SK-N-SH treated with all-trans-retinoic acid at 6 μM for 48 hours (cell line): Measurements from ENCODE around the gene BCAR1.
A peak's percentile ranks its signal among the peaks of the same experiment; 100 is the strongest.

ENCODE experiments used
- ATAC-seq: fragments of 200-7000 bp; cut with Tn5 transposase; 3 replicates; pipeline ENCODE4 v1.9.1; 2020; ENCODE audit warnings: mild to moderate bottlenecking, moderate library complexity
- ARNTL ChIP-seq: fragments of 450-650 bp; formaldehyde crosslinking; IDR thresholded peaks from 2 replicates; pipeline ENCODE4 v1.5.0; 2020; ENCODE audit warnings: low read depth, mild to moderate bottlenecking, moderate library complexity, borderline replicate concordance
- BACH2 ChIP-seq: fragments of 250-450 bp; sonication (Bioruptor Pico); IDR thresholded peaks from 2 replicates; pipeline ENCODE4 v1.9.0; 2021; ENCODE audit warnings: mild to moderate bottlenecking, borderline replicate concordance
- CREB5 ChIP-seq: fragments of 250-450 bp; sonication (Bioruptor Pico); IDR thresholded peaks from 2 replicates; pipeline ENCODE4 v1.5.1; 2020; ENCODE audit warnings: low read depth, mild to moderate bottlenecking, moderate library complexity
- CSDC2 ChIP-seq: fragments of 250-450 bp; sonication (Bioruptor Pico); IDR thresholded peaks from 2 replicates; pipeline ENCODE4 v1.5.0; 2020; ENCODE audit warnings: mild to moderate bottlenecking, moderate library complexity
- CSRNP3 ChIP-seq: fragments of 250-450 bp; sonication (Bioruptor Pico); IDR thresholded peaks from 2 replicates; pipeline ENCODE4 v1.5.1; 2021; ENCODE audit warnings: mild to moderate bottlenecking, moderate library complexity
- ESRRG ChIP-seq: fragments of 250-450 bp; sonication (Bioruptor Pico); IDR thresholded peaks from 2 replicates; pipeline ENCODE4 v1.6.1; 2021; ENCODE audit warnings: mild to moderate bottlenecking
- GLIS3 ChIP-seq: fragments of 250-450 bp; sonication (Bioruptor Pico); IDR thresholded peaks from 2 replicates; pipeline ENCODE4 v1.5.0; 2020; ENCODE audit warnings: mild to moderate bottlenecking, moderate library complexity
- OSR1 ChIP-seq: fragments of 250-450 bp; sonication (Bioruptor Pico); IDR thresholded peaks from 2 replicates; pipeline ENCODE4 v1.8.0; 2022; ENCODE audit warnings: moderate library complexity, mild to moderate bottlenecking, inconsistent platforms
- PPARA ChIP-seq: fragments of 250-450 bp; sonication (Bioruptor Pico); IDR thresholded peaks from 2 replicates; pipeline ENCODE4 v1.5.0; 2020; ENCODE audit warnings: mild to moderate bottlenecking, borderline replicate concordance
- RARB ChIP-seq: fragments of 250-450 bp; sonication (Bioruptor Pico); IDR thresholded peaks from 2 replicates; pipeline ENCODE4 v1.8.0; 2021; ENCODE audit warnings: mild to moderate bottlenecking, moderate library complexity
- TCF4 ChIP-seq: fragments of 250-450 bp; sonication (Bioruptor Pico); IDR thresholded peaks from 2 replicates; pipeline ENCODE4 v1.8.0; 2021; ENCODE audit warnings: mild to moderate bottlenecking, moderate library complexity, borderline replicate concordance
- TOX ChIP-seq: fragments of 250-450 bp; sonication (Bioruptor Pico); IDR thresholded peaks from 2 replicates; pipeline ENCODE4 v1.8.0; 2021; ENCODE audit warnings: mild to moderate bottlenecking, moderate library complexity, borderline replicate concordance
- ZC3H10 ChIP-seq: fragments of 250-450 bp; sonication (Bioruptor Pico); IDR thresholded peaks from 2 replicates; pipeline ENCODE4 v1.5.1; 2021; ENCODE audit warnings: mild to moderate bottlenecking, moderate library complexity
- ZFP3 ChIP-seq: fragments of 250-450 bp; sonication (Bioruptor Pico); IDR thresholded peaks from 2 replicates; pipeline ENCODE4 v1.5.0; 2020; ENCODE audit warnings: mild to moderate bottlenecking, moderate library complexity
- ZFP30 ChIP-seq: fragments of 450-650 bp; formaldehyde crosslinking; IDR thresholded peaks from 2 replicates; pipeline ENCODE4 v1.5.0; 2022; ENCODE audit warnings: mild to moderate bottlenecking, moderate library complexity
- ZNF565 ChIP-seq: fragments of 450-650 bp; formaldehyde crosslinking; conservative IDR thresholded peaks from 2 replicates; pipeline ENCODE4 v1.5.0; 2020; ENCODE audit warnings: low read depth, mild to moderate bottlenecking, moderate library complexity
- ZNF70 ChIP-seq: fragments of 450-650 bp; formaldehyde crosslinking; IDR thresholded peaks from 2 replicates; pipeline ENCODE4 v1.5.0; 2020; ENCODE audit warnings: mild to moderate bottlenecking, moderate library complexity
- ZNF8 ChIP-seq: fragments of 450-650 bp; formaldehyde crosslinking; IDR thresholded peaks from 2 replicates; pipeline ENCODE4 v1.5.0; 2020; ENCODE audit warnings: mild to moderate bottlenecking, moderate library complexity
- TF ChIP-seq, protein P1 (sequence below): fragments of 250-450 bp; sonication (Bioruptor Pico); IDR thresholded peaks from 2 replicates; pipeline ENCODE4 v1.8.0; 2020; ENCODE audit warnings: mild to moderate bottlenecking, moderate library complexity, borderline replicate concordance
- TF ChIP-seq, protein P2 (sequence below): fragments of 250-450 bp; sonication (Bioruptor Pico); IDR thresholded peaks from 2 replicates; pipeline ENCODE4 v1.8.0; 2021; ENCODE audit warnings: low read depth, mild to moderate bottlenecking, moderate library complexity, borderline replicate concordance
- TF ChIP-seq, protein P3 (sequence below): fragments of 250-450 bp; sonication (Bioruptor Pico); IDR thresholded peaks from 2 replicates; pipeline ENCODE4 v1.5.0; 2020; ENCODE audit warnings: mild to moderate bottlenecking, moderate library complexity

BCAR1 gene

DNA sequence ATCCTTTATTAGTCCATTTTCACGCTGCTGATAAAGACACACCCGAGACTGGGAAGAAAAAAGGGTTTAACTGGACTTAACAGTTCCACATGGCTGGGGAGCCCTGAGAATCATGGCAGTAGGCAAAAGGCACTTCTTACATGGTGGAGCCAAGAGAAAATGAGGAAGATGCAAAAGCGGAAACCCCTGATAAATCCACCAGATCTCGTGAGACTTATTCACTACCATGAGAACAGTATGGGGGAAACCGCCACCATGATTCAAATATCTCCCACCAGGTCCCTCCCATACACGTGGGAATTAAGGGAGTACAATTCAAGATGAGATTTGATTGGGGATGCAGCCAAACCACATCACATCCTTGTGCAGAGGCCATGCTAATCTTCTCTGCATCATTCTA is 35.0 kb upstream of the BCAR1 start:
- TF ChIP-seq, protein P1, sequence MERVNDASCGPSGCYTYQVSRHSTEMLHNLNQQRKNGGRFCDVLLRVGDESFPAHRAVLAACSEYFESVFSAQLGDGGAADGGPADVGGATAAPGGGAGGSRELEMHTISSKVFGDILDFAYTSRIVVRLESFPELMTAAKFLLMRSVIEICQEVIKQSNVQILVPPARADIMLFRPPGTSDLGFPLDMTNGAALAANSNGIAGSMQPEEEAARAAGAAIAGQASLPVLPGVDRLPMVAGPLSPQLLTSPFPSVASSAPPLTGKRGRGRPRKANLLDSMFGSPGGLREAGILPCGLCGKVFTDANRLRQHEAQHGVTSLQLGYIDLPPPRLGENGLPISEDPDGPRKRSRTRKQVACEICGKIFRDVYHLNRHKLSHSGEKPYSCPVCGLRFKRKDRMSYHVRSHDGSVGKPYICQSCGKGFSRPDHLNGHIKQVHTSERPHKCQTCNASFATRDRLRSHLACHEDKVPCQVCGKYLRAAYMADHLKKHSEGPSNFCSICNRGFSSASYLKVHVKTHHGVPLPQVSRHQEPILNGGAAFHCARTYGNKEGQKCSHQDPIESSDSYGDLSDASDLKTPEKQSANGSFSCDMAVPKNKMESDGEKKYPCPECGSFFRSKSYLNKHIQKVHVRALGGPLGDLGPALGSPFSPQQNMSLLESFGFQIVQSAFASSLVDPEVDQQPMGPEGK: no peak
- TF ChIP-seq ARNTL (CRISPR knock-in tag) (no peak), OSR1 (CRISPR knock-in tag) (no peak), GLIS3 (CRISPR knock-in tag) (no peak), CREB5 (CRISPR knock-in tag) (no peak), BACH2 (no peak)
- TF ChIP-seq, all 23 proteins: peak for 0
- no peak for ATAC-seq

GRCh38 chr16:75282466-75283281 is 31.2 kb upstream of the BCAR1 start:
- TF ChIP-seq CREB5 (CRISPR knock-in tag) (no peak), CSDC2 (CRISPR knock-in tag) (no peak), ZC3H10 (CRISPR knock-in tag) (no peak), CSRNP3 (CRISPR knock-in tag) (no peak), ZNF565 (no peak), RARB (CRISPR knock-in tag) (no peak), TCF4 (CRISPR knock-in tag) (no peak)
- TF ChIP-seq, protein P1: no peak
- peak; percentile 68 for ATAC-seq

DNA sequence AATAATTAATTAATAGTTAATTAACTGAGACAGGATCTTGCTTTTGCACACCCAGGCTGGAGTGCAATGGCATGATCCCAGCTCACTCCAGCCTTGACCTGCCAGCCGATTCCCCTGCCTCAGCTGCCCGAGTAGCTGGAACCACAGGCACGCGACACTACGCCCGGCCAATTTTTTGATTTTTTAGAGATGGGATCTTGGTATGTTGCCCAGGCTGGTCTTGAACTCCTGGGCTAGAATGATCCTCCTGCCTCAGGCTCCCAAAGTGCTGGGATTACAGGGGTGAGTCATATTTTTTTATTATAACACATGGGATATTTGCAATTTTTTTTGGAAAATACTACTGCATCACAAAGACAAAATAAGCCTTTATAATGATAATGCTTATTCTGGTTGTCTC is 30.4 kb upstream of the BCAR1 start:
- ATAC-seq: no peak
- no peak for TF ChIP-seq BACH2
- TF ChIP-seq ZFP3 (CRISPR knock-in tag): no peak
- TF ChIP-seq ZNF8 (CRISPR knock-in tag): no peak
- TF ChIP-seq TCF4 (CRISPR knock-in tag): no peak
- no peak for TF ChIP-seq ZFP30 (CRISPR knock-in tag)
- TF ChIP-seq, protein P1: no peak
- TF ChIP-seq GLIS3 (CRISPR knock-in tag): no peak
- TF ChIP-seq ZC3H10 (CRISPR knock-in tag): no peak
- no peak for TF ChIP-seq ZNF70
- TF ChIP-seq ESRRG: no peak
- TF ChIP-seq, protein P2, sequence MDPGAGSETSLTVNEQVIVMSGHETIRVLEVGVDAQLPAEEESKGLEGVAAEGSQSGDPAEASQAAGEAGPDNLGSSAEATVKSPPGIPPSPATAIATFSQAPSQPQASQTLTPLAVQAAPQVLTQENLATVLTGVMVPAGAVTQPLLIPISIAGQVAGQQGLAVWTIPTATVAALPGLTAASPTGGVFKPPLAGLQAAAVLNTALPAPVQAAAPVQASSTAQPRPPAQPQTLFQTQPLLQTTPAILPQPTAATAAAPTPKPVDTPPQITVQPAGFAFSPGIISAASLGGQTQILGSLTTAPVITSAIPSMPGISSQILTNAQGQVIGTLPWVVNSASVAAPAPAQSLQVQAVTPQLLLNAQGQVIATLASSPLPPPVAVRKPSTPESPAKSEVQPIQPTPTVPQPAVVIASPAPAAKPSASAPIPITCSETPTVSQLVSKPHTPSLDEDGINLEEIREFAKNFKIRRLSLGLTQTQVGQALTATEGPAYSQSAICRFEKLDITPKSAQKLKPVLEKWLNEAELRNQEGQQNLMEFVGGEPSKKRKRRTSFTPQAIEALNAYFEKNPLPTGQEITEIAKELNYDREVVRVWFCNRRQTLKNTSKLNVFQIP (CRISPR knock-in tag): no peak
- TF ChIP-seq TOX (CRISPR knock-in tag): no peak
- TF ChIP-seq PPARA (CRISPR knock-in tag): no peak
- TF ChIP-seq, protein P3, sequence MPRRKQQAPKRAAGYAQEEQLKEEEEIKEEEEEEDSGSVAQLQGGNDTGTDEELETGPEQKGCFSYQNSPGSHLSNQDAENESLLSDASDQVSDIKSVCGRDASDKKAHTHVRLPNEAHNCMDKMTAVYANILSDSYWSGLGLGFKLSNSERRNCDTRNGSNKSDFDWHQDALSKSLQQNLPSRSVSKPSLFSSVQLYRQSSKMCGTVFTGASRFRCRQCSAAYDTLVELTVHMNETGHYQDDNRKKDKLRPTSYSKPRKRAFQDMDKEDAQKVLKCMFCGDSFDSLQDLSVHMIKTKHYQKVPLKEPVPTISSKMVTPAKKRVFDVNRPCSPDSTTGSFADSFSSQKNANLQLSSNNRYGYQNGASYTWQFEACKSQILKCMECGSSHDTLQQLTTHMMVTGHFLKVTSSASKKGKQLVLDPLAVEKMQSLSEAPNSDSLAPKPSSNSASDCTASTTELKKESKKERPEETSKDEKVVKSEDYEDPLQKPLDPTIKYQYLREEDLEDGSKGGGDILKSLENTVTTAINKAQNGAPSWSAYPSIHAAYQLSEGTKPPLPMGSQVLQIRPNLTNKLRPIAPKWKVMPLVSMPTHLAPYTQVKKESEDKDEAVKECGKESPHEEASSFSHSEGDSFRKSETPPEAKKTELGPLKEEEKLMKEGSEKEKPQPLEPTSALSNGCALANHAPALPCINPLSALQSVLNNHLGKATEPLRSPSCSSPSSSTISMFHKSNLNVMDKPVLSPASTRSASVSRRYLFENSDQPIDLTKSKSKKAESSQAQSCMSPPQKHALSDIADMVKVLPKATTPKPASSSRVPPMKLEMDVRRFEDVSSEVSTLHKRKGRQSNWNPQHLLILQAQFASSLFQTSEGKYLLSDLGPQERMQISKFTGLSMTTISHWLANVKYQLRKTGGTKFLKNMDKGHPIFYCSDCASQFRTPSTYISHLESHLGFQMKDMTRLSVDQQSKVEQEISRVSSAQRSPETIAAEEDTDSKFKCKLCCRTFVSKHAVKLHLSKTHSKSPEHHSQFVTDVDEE: no peak
- no peak for TF ChIP-seq ZNF565
